Measurements from ENCODE around the gene IL17C.

IL17C gene

GRCh38 chr16:88632587-88632930 lies 5.8 kb upstream of the IL17C start:
- no peak overlapping the region for H3K9ac ChIP-seq (ENCODE audit: low read length)
- peaks cover 27% of the 10 kb centered on the region for H3K4me1 ChIP-seq (ENCODE audit: insufficient read depth, low read length, severe bottlenecking)
- H2AFZ ChIP-seq (ENCODE audit: low read length): no peak overlapping the region
- no peaks in the 10 kb centered on the region for H3K27me3 ChIP-seq (ENCODE audit: insufficient read depth, low read length)
- TF ChIP-seq EZH2 (IDR thresholded peaks at IDR 0.05; ENCODE audit: borderline replicate concordance, low read length) (no peak), CTCF (IDR thresholded peaks at IDR 0.05; ENCODE audit: low read length) (no peak)
- no peak overlapping the region for H3K4me2 ChIP-seq (ENCODE audit: low read length)
- H3K27ac ChIP-seq (ENCODE audit: low read depth, low read length, poor library complexity, severe bottlenecking): no peak overlapping the region
- H3K9me2 ChIP-seq (ENCODE audit: low read depth, low read length): no peaks in the 10 kb centered on the region
- no peak overlapping the region for H3K4me3 ChIP-seq (ENCODE audit: low read depth, low read length, poor library complexity, severe bottlenecking)
- no peaks in the 10 kb centered on the region for H4K20me1 ChIP-seq (ENCODE audit: insufficient read depth, low read length)
- peaks cover 45% of the 10 kb centered on the region for H3K36me3 ChIP-seq (ENCODE audit: insufficient read depth, low read length)
- H3K9me3 ChIP-seq (ENCODE audit: low read length): no peaks in the 10 kb centered on the region
- no peaks in the 10 kb centered on the region for H3K79me2 ChIP-seq (ENCODE audit: insufficient read depth, low read length)
- no peaks in the 10 kb centered on the region for H3F3A ChIP-seq (ENCODE audit: insufficient read depth, low read length)

- no peaks in the 10 kb centered on the region; the same call in 1 of the 2 replicates for H3K27me3 ChIP-seq (ENCODE audit: insufficient read depth, low read length)
- TF ChIP-seq CTCF (IDR thresholded peaks at IDR 0.05; ENCODE audit: low read length): peak; percentile 44; the same call in 1 of the 2 replicates
- TF ChIP-seq EZH2 (IDR thresholded peaks at IDR 0.05; ENCODE audit: borderline replicate concordance, low read length): no peak
- no peak overlapping the region for H2AFZ ChIP-seq (ENCODE audit: low read length)
- no peaks in the 10 kb centered on the region for H3K79me2 ChIP-seq (ENCODE audit: insufficient read depth, low read length)
- peak overlapping the region; percentile 34; the same call in 1 of the 2 replicates for H3K9ac ChIP-seq (ENCODE audit: low read length)
- no peaks in the 10 kb centered on the region for H3K9me2 ChIP-seq (ENCODE audit: low read depth, low read length)
- H3K4me1 ChIP-seq (ENCODE audit: insufficient read depth, low read length, severe bottlenecking): peaks cover 38% of the 10 kb centered on the region
- H3F3A ChIP-seq (ENCODE audit: insufficient read depth, low read length): no peaks in the 10 kb centered on the region
- H4K20me1 ChIP-seq (ENCODE audit: insufficient read depth, low read length): no peaks in the 10 kb centered on the region
- H3K27ac ChIP-seq (ENCODE audit: low read depth, low read length, poor library complexity, severe bottlenecking): peak overlapping the region; percentile 50
- peak overlapping the region; percentile 61 for H3K4me2 ChIP-seq (ENCODE audit: low read length)
- H3K36me3 ChIP-seq (ENCODE audit: insufficient read depth, low read length): peaks cover 34% of the 10 kb centered on the region
- H3K9me3 ChIP-seq (ENCODE audit: low read length): no peaks in the 10 kb centered on the region
- peak overlapping the region; percentile 53 for H3K4me3 ChIP-seq (ENCODE audit: low read depth, low read length, poor library complexity, severe bottlenecking)
These were observed 4.7 kb upstream of the IL17C start for GRCh38 chr16:88633684-88634140.

DNA sequence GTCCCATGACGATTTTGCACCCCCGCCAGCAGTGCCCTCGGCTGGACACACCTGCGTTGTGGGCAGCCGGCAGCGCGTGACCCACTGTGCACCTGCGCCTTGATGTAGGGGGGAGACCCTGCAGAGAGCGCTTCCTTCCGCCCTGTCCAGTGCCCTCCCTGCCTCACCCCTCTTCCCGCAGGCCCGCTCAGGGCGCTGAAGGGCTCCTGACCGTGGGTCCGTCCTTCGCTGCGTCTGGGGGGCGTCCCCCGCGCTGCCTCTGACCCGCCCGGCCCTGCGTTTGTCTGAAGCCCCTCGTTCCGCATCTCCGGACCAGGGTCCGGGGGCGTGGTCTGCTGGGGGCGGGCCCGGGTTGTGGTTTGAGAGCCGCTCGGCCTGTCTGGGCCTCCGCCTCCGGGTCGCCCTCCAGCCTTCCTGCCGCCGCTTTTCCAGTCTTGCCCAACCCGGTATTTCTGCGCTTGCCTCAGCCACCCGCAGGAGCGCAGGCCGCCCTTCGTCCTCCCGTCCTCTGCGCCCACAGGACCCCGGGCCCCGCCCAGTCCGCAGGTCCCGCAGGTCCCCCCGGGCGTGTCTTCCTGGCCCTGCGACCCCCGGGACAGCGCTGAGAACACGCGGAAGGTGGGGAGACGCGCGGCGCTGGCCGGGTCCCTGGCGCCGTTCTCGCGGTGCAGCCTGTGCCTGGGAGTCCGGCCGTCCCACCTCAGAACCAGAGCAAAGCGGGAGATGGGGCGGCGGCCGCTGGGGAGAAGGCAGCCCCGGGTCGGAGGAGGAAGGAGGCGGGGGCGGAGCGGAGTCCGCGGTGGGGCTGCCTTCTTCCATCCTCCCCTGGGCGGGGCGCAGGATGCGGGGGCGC lies 4.0 kb upstream of the IL17C start:
- H3K4me1 ChIP-seq (ENCODE audit: insufficient read depth, low read length, severe bottlenecking): peaks cover 44% of the 10 kb centered on the region
- H3K36me3 ChIP-seq (ENCODE audit: insufficient read depth, low read length): peaks cover 31% of the 10 kb centered on the region
- TF ChIP-seq EZH2 (IDR thresholded peaks at IDR 0.05; ENCODE audit: borderline replicate concordance, low read length): no peak
- no peak for TF ChIP-seq CTCF (IDR thresholded peaks at IDR 0.05; ENCODE audit: low read length)
- H3F3A ChIP-seq (ENCODE audit: insufficient read depth, low read length): no peaks in the 10 kb centered on the region
- H3K4me2 ChIP-seq (ENCODE audit: low read length): peak overlapping the region; percentile 61
- no peaks in the 10 kb centered on the region for H3K9me3 ChIP-seq (ENCODE audit: low read length)
- peak overlapping the region; percentile 50 for H3K27ac ChIP-seq (ENCODE audit: low read depth, low read length, poor library complexity, severe bottlenecking)
- H3K9ac ChIP-seq (ENCODE audit: low read length): peak overlapping the region; percentile 34; the same call in 1 of the 2 replicates
- no peak overlapping the region for H2AFZ ChIP-seq (ENCODE audit: low read length)
- H3K9me2 ChIP-seq (ENCODE audit: low read depth, low read length): no peaks in the 10 kb centered on the region
- H3K27me3 ChIP-seq (ENCODE audit: insufficient read depth, low read length): peaks cover 3% of the 10 kb centered on the region; the same call in 1 of the 2 replicates
- no peaks in the 10 kb centered on the region for H4K20me1 ChIP-seq (ENCODE audit: insufficient read depth, low read length)
- H3K79me2 ChIP-seq (ENCODE audit: insufficient read depth, low read length): no peaks in the 10 kb centered on the region
- H3K4me3 ChIP-seq (ENCODE audit: low read depth, low read length, poor library complexity, severe bottlenecking): peak overlapping the region; percentile 53
